ENCODE results near the gene PIGK. TPM values are rescaled to one million over a fixed set of nuclear protein-coding genes. Genes with fewer than 3 reads are reported as not detected.
"Not testable (repeated sequence)": the region's sequence is repeated elsewhere in the genome, so short reads cannot be mapped to it uniquely, and the experiment has no call there.

Gene PIGK
- total and polyA plus RNA-seq, 3 donors from 2014 or later, result 11.4 to 20.7 (median 17.4) TPM

- H3K36me3 ChIP-seq (ENCODE audit: low read depth, missing control alignments), result no peaks in the 10 kb centered on the region
- intact Hi-C loops (cut with DNase I; ENCODE audit: low total_unique reads), result no loop called here
- DNase-seq, result no peak
Observed at GRCh38 chr1:77170687-77171086, 48.5 kb downstream of the PIGK start.

GRCh38 chr1:77168358-77168757, 50.9 kb downstream of the PIGK start:
- no peak overlapping the region for H3K27ac ChIP-seq
- intact Hi-C loops (cut with DNase I; ENCODE audit: low total_unique reads), result no loop called here
- no peaks in the 10 kb centered on the region for H3K36me3 ChIP-seq (ENCODE audit: low read depth, missing control alignments)
- WGBS, 2 donors, result 98% methylated on average over 1 of the region's 1 CpG
- no peaks in the 10 kb centered on the region for H3K9me3 ChIP-seq
- DNase-seq, result no peak
- H3K27me3 ChIP-seq, result no peaks in the 10 kb centered on the region
- no peak overlapping the region for H3K4me3 ChIP-seq
- TF ChIP-seq, protein P1, sequence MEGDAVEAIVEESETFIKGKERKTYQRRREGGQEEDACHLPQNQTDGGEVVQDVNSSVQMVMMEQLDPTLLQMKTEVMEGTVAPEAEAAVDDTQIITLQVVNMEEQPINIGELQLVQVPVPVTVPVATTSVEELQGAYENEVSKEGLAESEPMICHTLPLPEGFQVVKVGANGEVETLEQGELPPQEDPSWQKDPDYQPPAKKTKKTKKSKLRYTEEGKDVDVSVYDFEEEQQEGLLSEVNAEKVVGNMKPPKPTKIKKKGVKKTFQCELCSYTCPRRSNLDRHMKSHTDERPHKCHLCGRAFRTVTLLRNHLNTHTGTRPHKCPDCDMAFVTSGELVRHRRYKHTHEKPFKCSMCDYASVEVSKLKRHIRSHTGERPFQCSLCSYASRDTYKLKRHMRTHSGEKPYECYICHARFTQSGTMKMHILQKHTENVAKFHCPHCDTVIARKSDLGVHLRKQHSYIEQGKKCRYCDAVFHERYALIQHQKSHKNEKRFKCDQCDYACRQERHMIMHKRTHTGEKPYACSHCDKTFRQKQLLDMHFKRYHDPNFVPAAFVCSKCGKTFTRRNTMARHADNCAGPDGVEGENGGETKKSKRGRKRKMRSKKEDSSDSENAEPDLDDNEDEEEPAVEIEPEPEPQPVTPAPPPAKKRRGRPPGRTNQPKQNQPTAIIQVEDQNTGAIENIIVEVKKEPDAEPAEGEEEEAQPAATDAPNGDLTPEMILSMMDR (IDR thresholded peaks at IDR 0.05), result no peak
- TF ChIP-seq POLR2A (IDR thresholded peaks at IDR 0.05), result no peak
- no peaks in the 10 kb centered on the region for H3K4me1 ChIP-seq

More at GRCh38 chr1:77170687-77171086, 48.5 kb downstream of the PIGK start:
- H3K9me3 ChIP-seq, result no peaks in the 10 kb centered on the region
- no peaks in the 10 kb centered on the region for H3K4me1 ChIP-seq
- no peak for TF ChIP-seq POLR2A (IDR thresholded peaks at IDR 0.05)
- TF ChIP-seq, protein P1 (IDR thresholded peaks at IDR 0.05), result no peak
- H3K27me3 ChIP-seq, result no peaks in the 10 kb centered on the region
- WGBS, 2 donors, result 62 to 64% methylated on average over 2 of the region's 2 CpGs
- no peak overlapping the region for H3K4me3 ChIP-seq
- H3K27ac ChIP-seq, result no peak overlapping the region

GRCh38 chr1:77164434-77164944, 54.7 kb downstream of the PIGK start:
- WGBS, 2 donors, result 88 to 93% methylated on average over 5 of the region's 5 CpGs
- H3K9me3 ChIP-seq, result no peaks in the 10 kb centered on the region
- no peaks in the 10 kb centered on the region for H3K36me3 ChIP-seq (ENCODE audit: low read depth, missing control alignments)
- no peak for DNase-seq
- TF ChIP-seq, protein P1 (IDR thresholded peaks at IDR 0.05), result no peak
- TF ChIP-seq POLR2A (IDR thresholded peaks at IDR 0.05), result no peak
- intact Hi-C loops (cut with DNase I; ENCODE audit: low total_unique reads), result no loop called here
- H3K4me1 ChIP-seq, result no peaks in the 10 kb centered on the region
- no peak overlapping the region for H3K27ac ChIP-seq
- H3K4me3 ChIP-seq, result no peak overlapping the region
- no peaks in the 10 kb centered on the region for H3K27me3 ChIP-seq

DNA sequence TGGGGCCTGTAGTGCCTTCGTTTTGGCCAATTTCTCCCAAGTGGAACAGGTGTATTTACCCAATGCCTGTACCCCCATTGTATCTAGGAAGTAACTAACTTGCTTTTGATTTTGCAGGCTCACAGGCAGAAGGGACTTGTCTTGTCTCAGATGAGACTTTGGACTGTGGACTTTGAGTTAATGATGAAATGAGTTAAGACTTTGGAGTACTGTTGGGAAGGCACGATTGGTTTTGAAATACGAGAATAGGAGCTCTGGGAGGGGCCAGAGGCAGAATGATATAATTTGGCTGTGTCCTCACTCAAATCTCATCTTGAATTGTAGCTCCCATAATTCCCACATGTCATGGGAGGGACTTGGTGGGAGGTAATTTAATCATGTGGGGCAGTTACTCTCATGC, 59.5 kb downstream of the PIGK start:
- 92 to 98% methylated on average over 3 of the region's 3 CpGs for WGBS, 2 donors
- H3K9me3 ChIP-seq; H3K4me1 ChIP-seq; H3K4me3 ChIP-seq; H3K27me3 ChIP-seq; DNase-seq; intact Hi-C loops (cut with DNase I; ENCODE audit: low total_unique reads); H3K36me3 ChIP-seq (ENCODE audit: low read depth, missing control alignments); H3K27ac ChIP-seq: not testable (repeated sequence)

DNA sequence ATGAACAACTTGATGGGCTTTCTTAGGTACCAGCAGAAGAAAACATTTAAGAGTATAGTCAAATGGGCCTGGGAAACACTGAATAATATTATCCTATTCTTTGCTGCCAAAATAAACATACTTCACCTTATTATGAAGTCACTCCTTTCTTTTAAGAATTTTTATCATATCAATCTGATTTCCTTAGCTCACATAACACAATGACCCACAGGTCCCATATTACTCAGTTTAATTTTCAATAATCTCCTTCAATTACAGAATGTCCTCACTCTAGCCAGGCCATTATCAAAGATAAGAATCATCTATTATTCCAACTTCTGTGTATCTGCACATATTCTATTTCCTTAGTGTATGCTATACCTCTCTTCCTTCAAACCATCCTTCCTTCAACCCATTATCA, 63.0 kb downstream of the PIGK start:
- intact Hi-C loops (cut with DNase I; ENCODE audit: low total_unique reads), result no loop called here
- TF ChIP-seq, protein P1 (IDR thresholded peaks at IDR 0.05), result no peak
- no peak for TF ChIP-seq POLR2A (IDR thresholded peaks at IDR 0.05)
- Histone ChIP-seq H3K27ac (no peak overlapping the region), H3K4me3 (no peak overlapping the region), H3K9me3 (no peaks in the 10 kb centered on the region), H3K4me1 (no peaks in the 10 kb centered on the region), H3K36me3 (ENCODE audit: low read depth, missing control alignments) (no peaks in the 10 kb centered on the region), H3K27me3 (no peaks in the 10 kb centered on the region)
- no peak for DNase-seq
